HepG2 (cell line): ENCODE measurements around the gene CCDC183. TPM values are rescaled to one million over a fixed set of nuclear protein-coding genes. Genes with fewer than 3 reads are reported as not detected.

Experiments used
- ATAC-seq: fragments of 200-7000 bp; cut with Tn5 transposase; 3 replicates; pipeline ENCODE4 v1.9.1; 2020; ENCODE audit warnings: mild to moderate bottlenecking, moderate library complexity
- BruUV-seq: library from RNA; stranded (reverse); fragments of 400-500 nt; replicated peaks from 2 replicates; lab custom pipeline; 2021; lab: Mats Ljungman, UMichigan
- CTCF ChIA-PET: fragments of 300-600 bp; formaldehyde crosslinking; extraction: SDS; loops from one replicate; lab custom pipeline; 2021; ENCODE audit warnings: low total read pairs, inconsistent platforms, low intra/inter-chr PET ratio; lab: Yijun Ruan, JAX
- POLR2A ChIA-PET: fragments of 350-600 bp; sonication (Branson Sonifier 250); formaldehyde crosslinking; loops from one replicate; lab custom pipeline; 2020; ENCODE audit warnings: antibody characterized with exemption, inconsistent platforms; lab: Yijun Ruan, JAX
- DNase-seq: peaks from one replicate; pipeline ENCODE4 v3.0.0-alpha.2; 2015; ENCODE audit warnings: low spot score
- FAIRE-seq: peaks from 3 replicates; lab custom pipeline; 2011; peaks lifted over from hg19 to GRCh38; lab: Jason Lieb, UNC
- H2AFZ ChIP-seq: one replicate; pipeline ENCODE4 v1.6.1; 2011; ENCODE audit warnings: low read length, inconsistent platforms
- H3K27ac ChIP-seq: fragments of 300-600 bp; 3 replicates; pipeline ENCODE4 v1.8.0; 2011; ENCODE audit warnings: mixed run types, mild to moderate bottlenecking, mixed read lengths, low read length, inconsistent platforms; ENCODE audit not compliant: insufficient read depth; ENCODE audit errors: extremely low read length
- H3K27me3 ChIP-seq, 2 experiments: fragments of 200-600 bp in 1 of 2; 2 replicates in 1 of 2; 3 replicates in 1 of 2; pipeline versions ENCODE4 v1.6.0 to v1.8.0; 2011; ENCODE audit warnings: low read length in 2 of 2, mild to moderate bottlenecking in 2 of 2, moderate library complexity in 2 of 2, inconsistent platforms in 1 of 2; ENCODE audit not compliant: insufficient read depth in 2 of 2, control insufficient read depth in 1 of 2
- H3K36me3 ChIP-seq, 2 experiments: fragments of 200-600 bp in 1 of 2; replicated peaks in 1 of 2; 2 replicates in 1 of 2; 3 replicates in 1 of 2; pipeline versions ENCODE4 v1.5.1 to v1.8.0; 2011; ENCODE audit warnings: low read length in 2 of 2, inconsistent platforms in 1 of 2; ENCODE audit not compliant: insufficient read depth in 2 of 2, control insufficient read depth in 1 of 2
- H3K4me1 ChIP-seq: 2 replicates; pipeline ENCODE4 v1.5.1; 2012; ENCODE audit warnings: low read length, inconsistent platforms; ENCODE audit not compliant: insufficient read depth
- H3K4me2 ChIP-seq: 2 replicates; pipeline ENCODE4 v1.6.0; 2011; ENCODE audit warnings: low read depth, low read length, inconsistent platforms
- H3K4me3 ChIP-seq, 3 experiments: fragments of 200-600 bp in 1 of 3; sonication (generic), shearing (Covaris generic) in 1 of 3; replicated peaks in 1 of 3; 2 replicates each; pipeline ENCODE4 v1.5.1; 2011 to 2016; ENCODE audit warnings: low read length in 3 of 3, inconsistent platforms in 2 of 3, low read depth in 2 of 3, mild to moderate bottlenecking in 2 of 3, control low read depth in 1 of 3, mixed read lengths in 1 of 3; ENCODE audit not compliant: insufficient read depth in 1 of 3
- H3K79me2 ChIP-seq: one replicate; pipeline ENCODE4 v1.6.1; 2011; ENCODE audit warnings: low read length, inconsistent platforms; ENCODE audit not compliant: insufficient read depth
- H3K9ac ChIP-seq: 2 replicates; pipeline ENCODE4 v1.6.0; 2011; ENCODE audit warnings: mild to moderate bottlenecking, low read depth, low read length, inconsistent platforms; ENCODE audit not compliant: insufficient read depth
- H3K9me3 ChIP-seq: 2 replicates; pipeline ENCODE4 v1.5.1; 2012; ENCODE audit warnings: mild to moderate bottlenecking, low read length
- H4K20me1 ChIP-seq: 2 replicates; pipeline ENCODE4 v1.6.0; 2011; ENCODE audit warnings: inconsistent platforms, mild to moderate bottlenecking, low read length, moderate library complexity; ENCODE audit not compliant: insufficient read depth
- BCL3 ChIP-seq: sonication (generic); formaldehyde crosslinking; IDR thresholded peaks from 2 replicates; pipeline ENCODE4 v1.5.1; 2020; ENCODE audit warnings: mild to moderate bottlenecking, missing genetic modification reagents, moderate library complexity
- NFKB2 ChIP-seq: sonication (generic); formaldehyde crosslinking; IDR thresholded peaks from 2 replicates; pipeline ENCODE4 v1.4.0; 2020; ENCODE audit warnings: missing genetic modification reagents, borderline replicate concordance
- SALL1 ChIP-seq: sonication (generic); formaldehyde crosslinking; IDR thresholded peaks from 2 replicates; pipeline ENCODE4 v1.8.0; 2022; ENCODE audit warnings: mild to moderate bottlenecking, missing genetic modification reagents
- STAT5B ChIP-seq: sonication (generic); formaldehyde crosslinking; IDR thresholded peaks from 2 replicates; pipeline ENCODE4 v1.4.0; 2020; ENCODE audit warnings: missing genetic modification reagents
- ZFX ChIP-seq: sonication (generic); formaldehyde crosslinking; IDR thresholded peaks from 2 replicates; pipeline ENCODE4 v1.4.0; 2020; ENCODE audit warnings: mild to moderate bottlenecking, low read depth, missing genetic modification reagents, moderate library complexity
- ZMAT3 ChIP-seq: sonication (generic); formaldehyde crosslinking; conservative IDR thresholded peaks from 2 replicates; pipeline ENCODE4 v1.7.0; 2021; ENCODE audit warnings: missing genetic modification reagents
- ZNF143 ChIP-seq: sonication (generic); formaldehyde crosslinking; IDR thresholded peaks from 2 replicates; pipeline ENCODE4 v1.4.0; 2020; ENCODE audit warnings: missing genetic modification reagents
- ZNF335 ChIP-seq: sonication (generic); formaldehyde crosslinking; IDR thresholded peaks from 2 replicates; pipeline ENCODE4 v1.4.0; 2020; ENCODE audit warnings: missing genetic modification reagents
- ZNF543 ChIP-seq: sonication (generic); formaldehyde crosslinking; IDR thresholded peaks from 2 replicates; pipeline ENCODE4 v1.4.0; 2020; ENCODE audit warnings: mild to moderate bottlenecking, missing genetic modification reagents
- WGBS: methylation state at CpG from one replicate; pipeline ENCODE4 v1.1.6; 2017; ENCODE audit warnings: low lambda C conversion rate; 5-methylcytosine and 5-hydroxymethylcytosine counted together
- in situ Hi-C: cut with HindIII; loops from 2 replicates; pipeline ENCODE4 v1.10.0; 2017; ENCODE audit warnings: low pct_unique_long_range_greater_than_20kb; ENCODE audit not compliant: extremely low pct_ligation_motif_present
- intact Hi-C: fragments of 100-400 bp; cut with micrococcal nuclease; formaldehyde crosslinking; loops from one replicate; pipeline ENCODE4 v1.10.0; 2022; ENCODE audit not compliant: unreplicated experiment
- polyA plus RNA-seq, 8 experiments: library from polyadenylated mRNA; depleted of rRNA in 3 of 8; stranded (reverse) in 7 of 8; unstranded in 1 of 8; fragments of >200 nt; fragmentation: Illumina TruSeq in 4 of 8; extraction: Trizol in 4 of 8; gene quantifications; 2 replicates each; pipeline versions ENCODE4 v1.2.1 to v1.2.3, GENCODE V29; 2011 to 2016; ENCODE audit warnings: low read depth in 4 of 8, missing spikeins in 1 of 8, mixed read lengths in 1 of 8; ENCODE audit not compliant: insufficient read depth in 1 of 8
- total RNA-seq, 5 experiments: library from RNA; depleted of rRNA; stranded (reverse); fragments of >200 nt; fragmentation: Illumina TruSeq; extraction: Trizol; gene quantifications; 2 replicates each; pipeline ENCODE4 v1.2.3, GENCODE V29; 2016; ENCODE audit warnings: low read depth in 1 of 5

The CCDC183 gene
- total and polyA plus RNA-seq, 2 of the 13 experiments (the other 11 are each of a cell fraction or from before 2014, with no cell fraction given), result 5.0 to 66.4 TPM

GRCh38 chr9:136776947-136777346 lies 19.2 kb upstream of the CCDC183 start:
- Histone ChIP-seq H3K9ac (peak overlapping the region; percentile 54), H3K27ac (peak overlapping the region; percentile 54), H3K4me2 (peak overlapping the region; percentile 80), H3K4me3 (peak overlapping the region; percentile 1 to 53 (median 50); a peak in 4 of 6 replicates), H4K20me1 (no peaks in the 10 kb centered on the region), H3K36me3 (no peaks in the 10 kb centered on the region), H3K4me1 (peaks cover 52% of the 10 kb centered on the region), H3K27me3 (no peaks in the 10 kb centered on the region), H3K79me2 (no peaks in the 10 kb centered on the region), H3K9me3 (peaks cover 6% of the 10 kb centered on the region; the same call in 1 of the 2 replicates), H2AFZ (peak overlapping the region; percentile 91)
- no TSS peak for BruUV-seq
- in situ Hi-C loops, result loop anchor here (10.0 kb wide), 1 partner anchor 268 kb away; the partner anchor contains the start of gene NPDC1
- WGBS, result 23% methylated on average over 7 of the region's 7 CpGs
- intact Hi-C loops, result no loop called here
- POLR2A ChIA-PET, result interaction anchor here (1.1 to 1.4 kb wide), 3 partner anchors 12 to 19 kb away, joined by 3 to 5 read pairs (median 4); partner anchors contain the start of genes LCN8 and TMEM141
- TF ChIP-seq ZNF543 (CRISPR knock-in tag), result peak; percentile 53; the same call in 1 of the 2 replicates
- TF ChIP-seq NFKB2 (CRISPR knock-in tag), result 0 out of 2 replicates have a peak, but pooled peaks have one; percentile 42
- no peak for TF ChIP-seq ZNF335 (CRISPR knock-in tag)
- peak; percentile 27; the same call in 1 of the 2 replicates for TF ChIP-seq SALL1 (CRISPR knock-in tag)
- peak; percentile 50; the same call in 1 of the 2 replicates for TF ChIP-seq ZFX (CRISPR knock-in tag)
- peak; percentile 52; the same call in 1 of the 2 replicates for TF ChIP-seq ZNF143 (CRISPR knock-in tag)
- TF ChIP-seq BCL3, result 0 out of 2 replicates have a peak, but pooled peaks have one; percentile 65
- TF ChIP-seq STAT5B (CRISPR knock-in tag), result no peak
- 0 out of 2 replicates have a peak, but pooled peaks have one; percentile 35 for TF ChIP-seq ZMAT3 (CRISPR knock-in tag)
- FAIRE-seq, result no peak
- CTCF ChIA-PET, result no interaction called here
- ATAC-seq, result peak; percentile 21; the same call in 2 of the 3 replicates
- no peak for DNase-seq
